Measurements from ENCODE around the gene GLRX.
A peak's percentile ranks its signal among the peaks of the same experiment; 100 is the strongest.

Gene GLRX

GRCh38 chr5:95827892-95828246, 5.3 kb upstream of the GLRX start:
- in situ Hi-C loops (cut with HindIII; ENCODE audit: low sequenced_read_pairs) = loop anchor here (25.0 kb wide), 1 partner anchor 166 kb away; no protein-coding TSS in a partner anchor
- no peak for TF ChIP-seq CTCF (IDR thresholded peaks at IDR 0.05; ENCODE audit: low read depth, low read length)
- H3K4me3 ChIP-seq (ENCODE audit: low read depth, low read length) = no peak overlapping the region
- no peak for DNase-seq (ENCODE audit: low read depth, low spot score)

GRCh38 chr5:95826949-95827891, 4.7 kb upstream of the GLRX start:
- H3K4me3 ChIP-seq (ENCODE audit: low read depth, low read length) = no peak overlapping the region
- in situ Hi-C loops (cut with HindIII; ENCODE audit: low sequenced_read_pairs) = loop anchor here (25.0 kb wide), 1 partner anchor 165 kb away; no protein-coding TSS in a partner anchor
- no peak for TF ChIP-seq CTCF (IDR thresholded peaks at IDR 0.05; ENCODE audit: low read depth, low read length)
- DNase-seq (ENCODE audit: low read depth, low spot score) = no peak

GRCh38 chr5:95825495-95825894, 3.0 kb upstream of the GLRX start:
- in situ Hi-C loops (cut with HindIII; ENCODE audit: low sequenced_read_pairs) = loop anchor here (25.0 kb wide), 1 partner anchor 163 kb away; no protein-coding TSS in a partner anchor
- TF ChIP-seq CTCF (IDR thresholded peaks at IDR 0.05; ENCODE audit: low read depth, low read length) = no peak
- H3K4me3 ChIP-seq (ENCODE audit: low read depth, low read length) = no peak overlapping the region
- no peak for DNase-seq (ENCODE audit: low read depth, low spot score)

- in situ Hi-C loops (cut with HindIII; ENCODE audit: low sequenced_read_pairs) = loop anchor here (25.0 kb wide), 1 partner anchor 162 kb away; no protein-coding TSS in a partner anchor
Observed at GRCh38 chr5:95824747-95825146, 2.2 kb upstream of the GLRX start.

GRCh38 chr5:95823738-95824609, 1.4 kb upstream of the GLRX start:
- peak; percentile 95 for DNase-seq (ENCODE audit: low read depth, low spot score)
- in situ Hi-C loops (cut with HindIII; ENCODE audit: low sequenced_read_pairs) = no loop called here
- no peak for TF ChIP-seq CTCF (IDR thresholded peaks at IDR 0.05; ENCODE audit: low read depth, low read length)
- peak overlapping the region; percentile 6 for H3K4me3 ChIP-seq (ENCODE audit: low read depth, low read length)

More at GRCh38 chr5:95824747-95825146, 2.2 kb upstream of the GLRX start:
- DNase-seq (ENCODE audit: low read depth, low spot score) = no peak
- no peak overlapping the region for H3K4me3 ChIP-seq (ENCODE audit: low read depth, low read length)
- no peak for TF ChIP-seq CTCF (IDR thresholded peaks at IDR 0.05; ENCODE audit: low read depth, low read length)

GRCh38 chr5:95823218-95823737, 752 bp upstream of the GLRX start:
- TF ChIP-seq CTCF (IDR thresholded peaks at IDR 0.05; ENCODE audit: low read depth, low read length) = no peak
- in situ Hi-C loops (cut with HindIII; ENCODE audit: low sequenced_read_pairs) = no loop called here
- no peak for DNase-seq (ENCODE audit: low read depth, low spot score)
- H3K4me3 ChIP-seq (ENCODE audit: low read depth, low read length) = peak overlapping the region; percentile 6

All from astrocyte of the spinal cord (primary cell).